Panc1 (cell line): ENCODE results near the gene MRPL24. TPM values are rescaled to one million over a fixed set of nuclear protein-coding genes. Genes with fewer than 3 reads are reported as not detected.

Experiments
- ATAC-seq: fragments of 200-7000 bp; cut with Tn5 transposase; 2 replicates; pipeline ENCODE4 v1.9.1; 2020; ENCODE audit warnings: mild to moderate bottlenecking, moderate library complexity
- BruUV-seq: library from RNA; stranded (reverse); fragments of 400-500 nt; replicated peaks from 2 replicates; lab custom pipeline; 2021; lab: Mats Ljungman, UMichigan
- CTCF ChIA-PET: fragments of 300-600 bp; sonication (Branson Sonifier 250); formaldehyde crosslinking; loops from one replicate; lab custom pipeline; 2022; ENCODE audit warnings: antibody characterized with exemption; lab: Charles Lee
- POLR2A ChIA-PET: fragments of 300-600 bp; sonication (Branson Sonifier 250); formaldehyde crosslinking; loops from one replicate; lab custom pipeline; 2022; ENCODE audit warnings: antibody characterized with exemption; lab: Charles Lee
- DNase-seq: peaks from one replicate; pipeline ENCODE4 v3.0.0-alpha.2; 2010; ENCODE audit warnings: low read depth, low spot score
- H3K27ac ChIP-seq: 2 replicates; pipeline ENCODE4 v1.5.1; 2011; ENCODE audit warnings: mild to moderate bottlenecking, low read length, inconsistent platforms
- H3K27me3 ChIP-seq: fragments of 200-500 bp; sonication (Bioruptor generic); 2 replicates; pipeline ENCODE4 v1.6.0; 2014; ENCODE audit warnings: low read length, inconsistent platforms; ENCODE audit not compliant: control insufficient read depth, insufficient read depth
- H3K36me3 ChIP-seq: fragments of 200-500 bp; sonication (Bioruptor generic); 2 replicates; pipeline ENCODE4 v1.5.1; 2014; ENCODE audit warnings: inconsistent platforms, mild to moderate bottlenecking, low read length, moderate library complexity; ENCODE audit not compliant: control insufficient read depth, insufficient read depth
- H3K4me1 ChIP-seq: 2 replicates; pipeline ENCODE4 v1.5.1; 2011; ENCODE audit warnings: inconsistent platforms, mild to moderate bottlenecking, low read length, moderate library complexity; ENCODE audit not compliant: control insufficient read depth, insufficient read depth
- H3K4me3 ChIP-seq, 2 experiments: 2 replicates each; pipeline ENCODE4 v1.5.1; 2011 to 2012; ENCODE audit warnings: low read depth in 2 of 2, low read length in 2 of 2, mild to moderate bottlenecking in 2 of 2, inconsistent platforms in 1 of 2, moderate library complexity in 1 of 2
- H3K9me3 ChIP-seq: fragments of 200-500 bp; sonication (Bioruptor generic); 2 replicates; pipeline ENCODE4 v1.5.1; 2014; ENCODE audit warnings: low read depth, mild to moderate bottlenecking, inconsistent platforms, low read length, moderate library complexity; ENCODE audit not compliant: control insufficient read depth, insufficient read depth
- CTCF ChIP-seq: fragments of 450-650 bp; IDR thresholded peaks from 2 replicates; pipeline ENCODE4 v1.5.1; 2017; ENCODE audit warnings: mild to moderate bottlenecking
- POLR2AphosphoS5 ChIP-seq: IDR thresholded peaks from 2 replicates; pipeline ENCODE4 v1.6.1; 2012; ENCODE audit warnings: mild to moderate bottlenecking, low read depth, low read length, moderate library complexity
- REST ChIP-seq, 2 experiments: IDR thresholded peaks; 2 replicates each; pipeline ENCODE4 v1.6.1; 2011 to 2012; ENCODE audit warnings: low read depth in 2 of 2, control low read depth in 1 of 2, low read length in 1 of 2, mild to moderate bottlenecking in 1 of 2, moderate library complexity in 1 of 2; ENCODE audit not compliant: insufficient read depth in 1 of 2
- SIN3A ChIP-seq: IDR thresholded peaks from 2 replicates; pipeline ENCODE4 v1.6.1; 2012; ENCODE audit warnings: low read depth, mild to moderate bottlenecking, low read length, moderate library complexity, borderline replicate concordance; ENCODE audit not compliant: insufficient read depth
- TCF7L2 ChIP-seq: IDR thresholded peaks from 2 replicates; pipeline ENCODE4 v1.6.1; 2011; ENCODE audit warnings: mild to moderate bottlenecking, low read depth, low read length, inconsistent platforms
- in situ Hi-C: cut with HindIII; loops from 2 replicates; pipeline ENCODE4 v1.10.0; 2016; ENCODE audit warnings: low sequenced_read_pairs, low pct_unique_long_range_greater_than_20kb
- intact Hi-C: fragments of 100-400 bp; cut with micrococcal nuclease; formaldehyde crosslinking; loops from one replicate; pipeline ENCODE4 v1.10.0; 2022; ENCODE audit not compliant: unreplicated experiment
- total RNA-seq: library from RNA; stranded (reverse); gene quantifications from one replicate; pipeline ENCODE4 v1.2.1, GENCODE V29; 2021; ENCODE audit not compliant: unreplicated experiment

MRPL24 gene
- total RNA-seq, 1 experiment from 2014 or later, result 80.4 TPM

- peaks cover 24% of the 10 kb centered on the region for H3K4me1 ChIP-seq
- no peaks in the 10 kb centered on the region for H3K9me3 ChIP-seq
- peak; percentile 94 for ATAC-seq
- H3K36me3 ChIP-seq, result peaks cover 5% of the 10 kb centered on the region
- BruUV-seq, result TSS peak; percentile 87
- in situ Hi-C loops (no loop called here), intact Hi-C loops (no loop called here)
- CTCF ChIA-PET, result interaction anchor here (0.6 to 1.6 kb wide), 5 partner anchors 18 to 131 kb away, joined by 3 to 8 read pairs (median 4); partner anchors contain the start of gene INSRR
- POLR2A ChIA-PET, result interaction anchor here (0.7 to 1.9 kb wide), 8 partner anchors 12 to 156 kb away, joined by 3 to 6 read pairs (median 4); partner anchors contain the start of gene MRPL24
- no peaks in the 10 kb centered on the region for H3K27me3 ChIP-seq
- DNase-seq, result peak; percentile 91
- peak within 1 kb of the TSS; percentile 87 to 99 for H3K4me3 ChIP-seq
- H3K27ac ChIP-seq, result peak within 1 kb of the TSS; percentile 97
- peak; percentile 64; the same call in 1 of the 2 replicates for TF ChIP-seq TCF7L2
- TF ChIP-seq CTCF, result no peak
- no peak for TF ChIP-seq SIN3A
- peak; percentile 92 for TF ChIP-seq POLR2AphosphoS5
Measured at GRCh38 chr1:156728599-156729462, 12.1 kb downstream of the MRPL24 start, which contains the start of gene ISG20L2. TSS of gene ISG20L2 (minus strand) at chr1:156728766. CDS start at chr1:156727652, 1,114 bp downstream.

- in situ Hi-C loops, result no loop called here
- ChIA-PET POLR2A (interaction anchor here (0.6 to 1.9 kb wide), 9 partner anchors 13 to 317 kb away, joined by 3 to 6 read pairs (median 3); partner anchors contain the start of gene MRPL24), CTCF (interaction anchor here (0.6 to 1.6 kb wide), 4 partner anchors 38 to 132 kb away, joined by 3 to 8 read pairs (median 5); partner anchors contain the start of gene INSRR)
- H3K4me1 ChIP-seq, result peaks cover 24% of the 10 kb centered on the region
- peak within 1 kb of the TSS; percentile 87 to 99 for H3K4me3 ChIP-seq
- H3K36me3 ChIP-seq, result peaks cover 12% of the 10 kb centered on the region
- peak within 1 kb of the TSS; percentile 97 for H3K27ac ChIP-seq
- no peaks in the 10 kb centered on the region for H3K9me3 ChIP-seq
- H3K27me3 ChIP-seq, result no peaks in the 10 kb centered on the region
- intact Hi-C loops, result loop anchor here (2.0 kb wide), 1 partner anchor 131 kb away; the partner anchor contains the start of gene INSRR
- TF ChIP-seq POLR2AphosphoS5, result peak; percentile 84; the same call in 1 of the 2 replicates
- TF ChIP-seq TCF7L2, result no peak
- BruUV-seq, result no TSS peak
- ATAC-seq (peak; percentile 85), DNase-seq (no peak)
Measured at GRCh38 chr1:156727926-156728598, 12.8 kb downstream of the MRPL24 start, which contains the start of gene METTL25B. TSS of gene METTL25B (plus strand) at chr1:156728469. CDS start at chr1:156729105, 636 bp downstream.

- TF ChIP-seq REST (IDR thresholded peaks at IDR 0.05; ENCODE audit: insufficient read depth in 1 of 2, low read depth in 2 of 2, low read length in 1 of 2), result no peak
- no peak for TF ChIP-seq POLR2AphosphoS5
- TF ChIP-seq SIN3A, result no peak
- H3K36me3 ChIP-seq, result peaks cover 15% of the 10 kb centered on the region
- intact Hi-C loops, result loop anchor here (2.0 kb wide), 1 partner anchor 131 kb away; the partner anchor contains the start of gene INSRR
- no peak for DNase-seq
- ATAC-seq, result no peak
- H3K9me3 ChIP-seq, result no peaks in the 10 kb centered on the region
- H3K27me3 ChIP-seq, result no peaks in the 10 kb centered on the region
- POLR2A ChIA-PET, result no interaction called here
- peak overlapping the region; percentile 87 to 99 for H3K4me3 ChIP-seq
- H3K4me1 ChIP-seq, result peaks cover 24% of the 10 kb centered on the region
- peak overlapping the region; percentile 97 for H3K27ac ChIP-seq
- CTCF ChIA-PET, result interaction anchor here (0.6 to 2.8 kb wide), 9 partner anchors 14 to 163 kb away, joined by 3 to 118 read pairs (median 3); partner anchors contain the start of genes CRABP2, INSRR and MRPL24
- no TSS peak for BruUV-seq
- in situ Hi-C loops, result no loop called here
Measured at GRCh38 chr1:156727492-156727891, 13.4 kb downstream of the MRPL24 start.
